RWPE1 (cell line): ENCODE measurements around the gene CA4.
"Not testable (repeated sequence)": the region's sequence is repeated elsewhere in the genome, so short reads cannot be mapped to it uniquely, and the experiment has no call there.

Experiments used
- CTCF ChIA-PET: fragments of 350-600 bp; sonication (Branson Sonifier 250); formaldehyde crosslinking; extraction: SDS; loops from one replicate; lab custom pipeline; 2021; lab: Yijun Ruan, JAX
- POLR2A ChIA-PET: fragments of 400-600 bp; formaldehyde crosslinking; extraction: SDS; loops from one replicate; lab custom pipeline; 2020; ENCODE audit warnings: antibody characterized with exemption; ENCODE audit not compliant: low non-redundant PET; lab: Yijun Ruan, JAX
- DNase-seq: peaks from one replicate; pipeline ENCODE4 v3.0.0; 2012; ENCODE audit warnings: low spot score
- H3K27ac ChIP-seq: fragments of 450-650 bp; 2 replicates; pipeline ENCODE4 v1.5.1; 2017
- CTCF ChIP-seq: fragments of 450-650 bp; conservative IDR thresholded peaks from 2 replicates; pipeline ENCODE4 v1.5.1; 2017; ENCODE audit warnings: low read depth, mild to moderate bottlenecking

CA4 gene

GRCh38 chr17:60149691-60150582, at the start of gene CA4:
Gene CA4, plus strand, starts transcription at chr17:60149973. Its CDS starts 62 bp downstream, at chr17:60150035.
- no peak for TF ChIP-seq CTCF
- H3K27ac ChIP-seq: no peak within 1 kb of the TSS
- ChIA-PET POLR2A (no interaction called here), CTCF (no interaction called here)
- no peak for DNase-seq

DNA sequence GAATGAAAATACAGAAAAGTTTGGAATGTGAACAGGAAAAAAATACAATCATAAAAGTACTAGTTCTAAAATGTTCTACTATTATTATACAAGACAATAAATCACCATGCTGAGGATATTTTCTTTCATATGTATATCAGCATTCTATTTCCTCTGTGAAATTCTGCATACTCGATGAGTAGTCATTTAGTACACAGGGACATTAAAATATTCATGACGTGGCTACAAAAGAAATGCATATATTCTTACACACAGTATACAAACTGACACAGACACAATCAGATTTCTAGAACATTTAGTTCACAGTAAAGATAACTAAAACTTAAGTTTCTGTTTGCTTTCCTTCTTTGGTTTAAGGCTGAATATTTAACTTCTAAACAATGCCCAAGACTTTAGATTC, 49.2 kb upstream of the CA4 start:
- DNase-seq, H3K27ac ChIP-seq, POLR2A ChIA-PET, CTCF ChIA-PET: not testable (repeated sequence)

DNA sequence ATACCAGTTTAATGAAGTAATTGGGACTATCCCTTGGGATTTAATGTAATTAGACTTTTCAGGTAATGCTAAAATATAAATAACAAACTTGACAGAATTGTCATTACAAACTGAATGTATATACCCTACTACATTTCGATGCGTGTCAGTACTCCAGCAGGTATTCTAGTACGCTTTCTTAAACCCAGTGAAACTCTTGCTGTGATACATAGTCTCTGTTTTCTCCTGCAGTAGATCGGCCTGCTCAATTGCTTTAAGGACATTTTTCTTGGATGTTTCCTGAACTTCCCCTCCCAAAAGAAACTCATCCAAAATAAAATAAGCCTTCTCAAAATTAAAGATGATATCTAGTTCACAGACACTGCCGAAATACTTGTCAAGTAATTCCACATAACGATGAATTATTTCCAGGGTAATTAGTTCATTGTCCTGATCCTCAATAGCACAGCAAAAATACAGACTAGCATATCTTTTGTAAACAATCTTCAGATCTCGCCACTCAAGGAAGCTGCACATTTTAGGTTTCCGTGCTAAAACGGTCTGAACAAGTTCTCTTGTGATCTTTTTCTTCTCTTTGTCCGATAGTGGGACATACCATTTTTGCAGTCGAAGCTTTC, 47.6 kb upstream of the CA4 start:
- DNase-seq, POLR2A ChIA-PET, H3K27ac ChIP-seq, CTCF ChIA-PET: not testable (repeated sequence)

GRCh38 chr17:60102632-60103096, 47.1 kb upstream of the CA4 start:
- ChIA-PET POLR2A (no interaction called here), CTCF (no interaction called here)
- no peak for DNase-seq
- TF ChIP-seq CTCF: no peak
- no peak overlapping the region for H3K27ac ChIP-seq

DNA sequence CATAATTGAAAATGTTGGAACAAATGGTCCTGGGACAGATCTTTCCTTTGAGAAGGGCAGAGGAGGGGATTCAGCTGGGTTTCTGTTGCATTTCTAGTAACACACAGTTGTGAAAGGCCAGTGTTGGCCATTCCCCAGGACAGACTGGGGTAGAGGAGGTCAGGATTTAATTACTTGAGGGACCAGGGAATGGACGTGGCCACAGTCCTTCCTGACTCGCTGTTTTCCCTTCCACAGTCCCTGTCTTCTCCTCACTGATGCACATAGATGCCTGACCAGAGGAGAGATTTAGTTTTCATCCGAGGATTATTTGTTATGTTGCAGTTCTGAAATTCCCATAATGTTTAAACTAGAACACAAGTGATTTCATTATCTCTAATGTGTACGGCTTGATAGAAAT, 45.8 kb upstream of the CA4 start:
- DNase-seq: no peak
- ChIA-PET POLR2A (no interaction called here), CTCF (no interaction called here)
- TF ChIP-seq CTCF: no peak
- no peak overlapping the region for H3K27ac ChIP-seq

DNA sequence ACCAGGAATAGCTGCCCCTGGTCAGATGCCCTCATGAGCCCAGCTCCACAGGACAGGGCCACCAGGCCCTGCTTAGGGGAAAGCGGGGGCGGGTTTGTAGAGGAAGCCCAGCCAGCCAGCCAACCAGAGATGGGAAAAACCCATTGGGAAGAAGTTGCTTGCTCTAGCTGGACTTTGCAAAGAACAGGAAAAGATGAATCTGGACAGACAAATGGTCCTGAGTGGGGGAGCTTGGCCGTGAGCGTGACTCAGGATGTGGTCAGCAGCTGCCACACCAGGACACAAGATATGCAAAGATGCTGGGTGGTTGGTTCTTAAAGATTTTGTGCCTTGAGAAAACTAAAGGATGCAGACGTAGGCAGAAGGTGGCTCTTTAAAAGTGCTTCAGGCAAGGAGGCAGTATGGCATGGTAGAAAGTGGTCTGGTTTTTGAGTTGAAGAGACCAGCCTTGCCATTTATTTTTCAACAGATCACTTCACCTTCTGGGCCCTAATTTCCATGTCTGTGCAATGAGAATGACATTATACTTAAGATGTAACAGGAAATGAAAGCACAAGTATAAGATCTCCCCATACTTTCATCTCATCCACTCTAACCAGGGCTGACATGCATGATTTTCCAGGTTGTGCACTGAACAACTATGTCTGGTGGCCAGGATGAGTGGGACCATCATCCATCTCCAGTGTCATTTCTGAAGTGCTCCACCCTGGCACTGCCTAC, 43.3 kb upstream of the CA4 start:
- TF ChIP-seq CTCF: no peak
- CTCF ChIA-PET: no interaction called here
- POLR2A ChIA-PET: no interaction called here
- DNase-seq: no peak
- no peak overlapping the region for H3K27ac ChIP-seq

- H3K27ac ChIP-seq: no peak overlapping the region
- TF ChIP-seq CTCF: no peak
- POLR2A ChIA-PET: no interaction called here
- DNase-seq: no peak
- CTCF ChIA-PET: no interaction called here
Observed at GRCh38 chr17:60107526-60108257, 42.1 kb upstream of the CA4 start.

GRCh38 chr17:60108309-60108708, 41.5 kb upstream of the CA4 start:
- POLR2A ChIA-PET, CTCF ChIA-PET, H3K27ac ChIP-seq, DNase-seq: not testable (repeated sequence)
